Fibroblast of pulmonary artery (primary cell): Measurements from ENCODE around the gene NFIX.

Experiments
- DNase-seq: peaks from one replicate; pipeline ENCODE4 v3.0.0-alpha.2; 2010; ENCODE audit warnings: low read depth
- H3K4me3 ChIP-seq: replicated peaks from 2 replicates; pipeline ENCODE4 v1.5.1; 2011; ENCODE audit warnings: low read depth, mild to moderate bottlenecking, control low read depth, low read length, moderate library complexity
- TF ChIP-seq, protein P1 (sequence below): IDR thresholded peaks from 2 replicates; pipeline ENCODE4 v1.5.1; 2011; ENCODE audit warnings: mild to moderate bottlenecking, control low read depth, low read length, inconsistent platforms; ENCODE audit errors: missing control alignments

The NFIX gene

DNA sequence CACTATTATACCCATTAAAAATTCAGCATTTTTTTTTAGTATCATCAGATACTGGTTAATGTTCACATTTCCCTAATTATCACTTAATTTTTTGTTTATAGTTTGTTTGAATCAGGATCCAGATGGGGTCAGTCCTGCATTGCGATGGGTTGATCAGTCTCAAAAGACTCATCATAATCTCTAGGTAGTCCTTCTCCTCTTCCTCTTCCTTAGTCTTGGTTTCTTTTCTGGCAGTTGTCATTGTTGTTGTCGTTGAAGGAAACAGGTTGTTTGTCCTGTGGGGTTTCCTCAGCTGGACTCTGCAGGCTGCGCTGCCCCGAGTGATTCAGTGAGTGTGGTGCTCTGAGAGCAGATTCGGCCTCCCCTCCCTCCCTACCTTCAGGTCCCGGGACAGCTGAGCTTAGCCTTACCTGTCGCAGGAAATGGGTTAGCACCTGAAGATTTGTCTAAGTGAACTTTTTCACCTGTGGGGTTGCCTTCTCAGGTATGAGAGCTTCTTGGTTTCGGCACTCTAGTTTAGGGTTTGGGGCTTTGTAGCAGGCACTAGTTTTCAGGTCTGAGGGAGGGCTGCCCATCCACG lies 34.1 kb downstream of the NFIX start:
- no peak for DNase-seq
- TF ChIP-seq, protein P1, sequence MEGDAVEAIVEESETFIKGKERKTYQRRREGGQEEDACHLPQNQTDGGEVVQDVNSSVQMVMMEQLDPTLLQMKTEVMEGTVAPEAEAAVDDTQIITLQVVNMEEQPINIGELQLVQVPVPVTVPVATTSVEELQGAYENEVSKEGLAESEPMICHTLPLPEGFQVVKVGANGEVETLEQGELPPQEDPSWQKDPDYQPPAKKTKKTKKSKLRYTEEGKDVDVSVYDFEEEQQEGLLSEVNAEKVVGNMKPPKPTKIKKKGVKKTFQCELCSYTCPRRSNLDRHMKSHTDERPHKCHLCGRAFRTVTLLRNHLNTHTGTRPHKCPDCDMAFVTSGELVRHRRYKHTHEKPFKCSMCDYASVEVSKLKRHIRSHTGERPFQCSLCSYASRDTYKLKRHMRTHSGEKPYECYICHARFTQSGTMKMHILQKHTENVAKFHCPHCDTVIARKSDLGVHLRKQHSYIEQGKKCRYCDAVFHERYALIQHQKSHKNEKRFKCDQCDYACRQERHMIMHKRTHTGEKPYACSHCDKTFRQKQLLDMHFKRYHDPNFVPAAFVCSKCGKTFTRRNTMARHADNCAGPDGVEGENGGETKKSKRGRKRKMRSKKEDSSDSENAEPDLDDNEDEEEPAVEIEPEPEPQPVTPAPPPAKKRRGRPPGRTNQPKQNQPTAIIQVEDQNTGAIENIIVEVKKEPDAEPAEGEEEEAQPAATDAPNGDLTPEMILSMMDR, result no peak
- no peak overlapping the region for H3K4me3 ChIP-seq

GRCh38 chr19:13029893-13030292 lies 34.6 kb downstream of the NFIX start:
- DNase-seq, result no peak
- TF ChIP-seq, protein P1, result peak; percentile 53
- no peak overlapping the region for H3K4me3 ChIP-seq

GRCh38 chr19:13031917-13032623 lies 36.8 kb downstream of the NFIX start:
- H3K4me3 ChIP-seq, result no peak overlapping the region
- TF ChIP-seq, protein P1, result no peak
- DNase-seq, result no peak

GRCh38 chr19:13032837-13033236 lies 37.6 kb downstream of the NFIX start:
- TF ChIP-seq, protein P1, result no peak
- H3K4me3 ChIP-seq, result no peak overlapping the region
- DNase-seq, result no peak

- no peak overlapping the region for H3K4me3 ChIP-seq
- DNase-seq, result no peak
- TF ChIP-seq, protein P1, result peak; percentile 19
Measured at GRCh38 chr19:13033244-13033643, 38.0 kb downstream of the NFIX start.

DNA sequence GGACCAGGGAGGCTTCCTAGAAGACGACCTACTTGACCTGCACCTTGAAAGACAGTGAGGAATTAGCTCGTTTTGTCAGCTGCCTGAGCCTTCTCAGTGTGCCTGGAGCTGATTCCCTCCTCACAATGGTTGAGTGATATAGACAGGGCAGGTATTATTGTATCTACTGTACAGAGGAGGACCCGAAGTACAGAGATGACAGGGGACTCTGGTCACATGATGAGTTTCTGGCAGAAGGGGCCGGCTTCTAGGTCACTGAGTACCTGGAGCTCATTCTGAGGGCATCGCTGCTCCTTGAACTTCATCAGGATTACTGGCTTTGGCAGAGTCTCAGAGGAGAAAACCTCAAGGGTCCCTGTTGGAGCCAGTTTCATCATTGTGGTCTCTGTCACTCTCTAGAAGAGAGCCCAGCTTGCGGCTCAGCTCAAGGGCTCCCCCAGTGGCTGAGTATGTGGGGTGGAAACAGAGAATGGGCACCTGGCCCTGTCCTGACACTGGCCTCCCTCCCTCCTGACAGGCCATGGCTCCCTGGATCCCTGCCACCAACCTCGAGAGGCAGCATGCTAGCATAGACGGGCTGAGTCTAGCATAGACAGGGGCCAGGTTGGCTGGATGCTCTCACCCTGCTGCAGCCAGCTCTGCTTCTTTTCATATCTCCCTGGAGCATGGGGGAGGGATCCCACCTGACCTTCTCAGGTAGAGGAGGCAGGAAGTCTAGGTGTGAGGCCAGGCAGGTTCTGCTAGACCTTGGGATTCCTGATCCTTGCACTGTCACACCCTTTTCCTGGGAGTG lies 38.7 kb downstream of the NFIX start:
- DNase-seq, result peak; percentile 71
- TF ChIP-seq, protein P1, result peak; percentile 84
- H3K4me3 ChIP-seq, result no peak overlapping the region
